Trophoblast cell (in vitro differentiated cells and primary cell): ENCODE measurements around the gene ZNF784.

ENCODE experiments used
- DNase-seq, 2 donors: peaks; one replicate each; pipeline ENCODE4 v3.0.0-alpha.2; 2016
- H2AFZ ChIP-seq: 2 replicates; pipeline ENCODE4 v1.6.1; 2013; ENCODE audit warnings: low read length, moderate library complexity, mild to moderate bottlenecking; ENCODE audit not compliant: insufficient read depth, poor library complexity
- H2AK5ac ChIP-seq: 2 replicates; pipeline ENCODE4 v1.6.1; 2013; ENCODE audit warnings: mild to moderate bottlenecking, low read length
- H2BK120ac ChIP-seq: 2 replicates; pipeline ENCODE4 v1.6.1; 2013; ENCODE audit warnings: low read length, mild to moderate bottlenecking, moderate library complexity; ENCODE audit not compliant: insufficient read depth, poor library complexity
- H2BK12ac ChIP-seq: 2 replicates; pipeline ENCODE4 v1.6.1; 2013; ENCODE audit warnings: mild to moderate bottlenecking, low read length, moderate library complexity
- H2BK5ac ChIP-seq: 2 replicates; pipeline ENCODE4 v1.6.1; 2013; ENCODE audit warnings: low read length, low read depth, moderate library complexity, mild to moderate bottlenecking; ENCODE audit not compliant: poor library complexity
- H3K14ac ChIP-seq: 2 replicates; pipeline ENCODE4 v1.6.1; 2013; ENCODE audit warnings: mild to moderate bottlenecking, low read length
- H3K18ac ChIP-seq: 2 replicates; pipeline ENCODE4 v1.6.1; 2013; ENCODE audit warnings: mild to moderate bottlenecking, low read length
- H3K23ac ChIP-seq: 2 replicates; pipeline ENCODE4 v1.6.1; 2013; ENCODE audit warnings: low read length
- H3K27ac ChIP-seq: 2 replicates; pipeline ENCODE4 v1.5.1; 2013; ENCODE audit warnings: low read depth, mild to moderate bottlenecking, inconsistent platforms, low read length, moderate library complexity
- H3K27me3 ChIP-seq: 2 replicates; pipeline ENCODE4 v1.6.1; 2013; ENCODE audit warnings: inconsistent platforms, mild to moderate bottlenecking, low read length, moderate library complexity; ENCODE audit not compliant: insufficient read depth
- H3K36me3 ChIP-seq, 2 experiments: 1 replicate in 1 of 2; 2 replicates in 1 of 2; pipeline ENCODE4 v1.6.1; 2013; ENCODE audit warnings: low read length in 2 of 2, mild to moderate bottlenecking in 2 of 2, moderate library complexity in 1 of 2; ENCODE audit not compliant: insufficient read depth in 2 of 2, control insufficient read depth in 1 of 2
- H3K4ac ChIP-seq: 2 replicates; pipeline ENCODE4 v1.6.1; 2013; ENCODE audit warnings: low read depth, mild to moderate bottlenecking, low read length, moderate library complexity
- H3K4me1 ChIP-seq, 2 experiments: 1 replicate in 1 of 2; 2 replicates in 1 of 2; pipeline ENCODE4 v1.6.1; 2013; ENCODE audit warnings: low read length in 2 of 2, mild to moderate bottlenecking in 2 of 2, moderate library complexity in 1 of 2; ENCODE audit not compliant: insufficient read depth in 2 of 2, control insufficient read depth in 1 of 2
- H3K4me2 ChIP-seq: 2 replicates; pipeline ENCODE4 v1.6.1; 2013; ENCODE audit warnings: inconsistent platforms, mild to moderate bottlenecking, low read length, moderate library complexity
- H3K4me3 ChIP-seq: 2 replicates; pipeline ENCODE4 v1.5.1; 2013; ENCODE audit warnings: mild to moderate bottlenecking, low read depth, low read length, inconsistent platforms
- H3K79me1 ChIP-seq: one replicate; pipeline ENCODE4 v1.6.1; 2013; ENCODE audit warnings: low read length
- H3K79me2 ChIP-seq: 2 replicates; pipeline ENCODE4 v1.6.1; 2013; ENCODE audit warnings: low read length, mild to moderate bottlenecking; ENCODE audit not compliant: control insufficient read depth, insufficient read depth, poor library complexity
- H3K9ac ChIP-seq: 2 replicates; pipeline ENCODE4 v1.6.1; 2013; ENCODE audit warnings: mild to moderate bottlenecking, low read length
- H3K9me3 ChIP-seq: 2 replicates; pipeline ENCODE4 v1.6.1; 2013; ENCODE audit warnings: low read depth, mild to moderate bottlenecking, control low read depth, inconsistent platforms, low read length; ENCODE audit not compliant: insufficient read depth
- H4K12ac ChIP-seq: 2 replicates; pipeline ENCODE4 v1.6.1; 2013; ENCODE audit warnings: low read depth, mild to moderate bottlenecking, low read length, moderate library complexity
- H4K8ac ChIP-seq: 2 replicates; pipeline ENCODE4 v1.6.1; 2013; ENCODE audit warnings: low read depth, mild to moderate bottlenecking, low read length, moderate library complexity
- H4K91ac ChIP-seq: one replicate; pipeline ENCODE4 v1.6.1; 2013; ENCODE audit warnings: low read depth, mild to moderate bottlenecking, low read length, moderate library complexity
- WGBS: extraction: QIAGEN DNeasy Blood & Tissue Kit; methylation state at CpG from one replicate; pipeline ENCODE4 v1.1.7; 2013; ENCODE audit warnings: missing lambda C conversion rate; ENCODE audit not compliant: insufficient read length, insufficient coverage; ENCODE audit errors: extremely low coverage; 5-methylcytosine and 5-hydroxymethylcytosine counted together

The ZNF784 gene

GRCh38 chr19:55655648-55656040 is 31.3 kb upstream of the ZNF784 start:
- H4K91ac ChIP-seq: peak overlapping the region; percentile 100
- H3K79me2 ChIP-seq: peaks cover 48% of the 10 kb centered on the region
- H3K36me3 ChIP-seq: peaks cover 35 to 45% of the 10 kb centered on the region in 2 experiments
- no peak overlapping the region for H2AFZ ChIP-seq
- peak overlapping the region; percentile 44 for H4K8ac ChIP-seq
- peak overlapping the region; percentile 91 for H3K4me2 ChIP-seq
- peak overlapping the region; percentile 99 for H2BK5ac ChIP-seq
- DNase-seq: no peak
- peaks cover 3 to 10% of the 10 kb centered on the region in 2 experiments for H3K4me1 ChIP-seq
- peak overlapping the region; percentile 7 for H4K12ac ChIP-seq
- no peaks in the 10 kb centered on the region for H3K27me3 ChIP-seq
- no peak overlapping the region for H3K27ac ChIP-seq
- WGBS: no CpG with 5 or more reads among the region's 19 CpGs
- peaks cover 15% of the 10 kb centered on the region for H3K79me1 ChIP-seq
- peak overlapping the region; percentile 99 for H3K4ac ChIP-seq
- no peak overlapping the region for H3K18ac ChIP-seq
- H3K9me3 ChIP-seq: peaks cover 1% of the 10 kb centered on the region
- peak overlapping the region; percentile 59 for H3K14ac ChIP-seq
- peak overlapping the region; percentile 16 for H2BK120ac ChIP-seq
- peak overlapping the region; percentile 92 for H3K9ac ChIP-seq
- H2AK5ac ChIP-seq: peak overlapping the region; percentile 61
- H3K4me3 ChIP-seq: peak overlapping the region; percentile 94
- H2BK12ac ChIP-seq: no peak overlapping the region
- no peak overlapping the region for H3K23ac ChIP-seq

GRCh38 chr19:55654868-55655647 is 30.7 kb upstream of the ZNF784 start, which contains the start of gene U2AF2:
Gene U2AF2, plus strand, starts transcription at chr19:55655035. Its CDS starts 70 bp downstream, at chr19:55655105.
- Histone ChIP-seq H3K27me3 (no peaks in the 10 kb centered on the region), H3K27ac (peak within 1 kb of the TSS; percentile 99), H3K23ac (no peak within 1 kb of the TSS), H3K18ac (peak within 1 kb of the TSS; percentile 99), H2BK120ac (peak within 1 kb of the TSS; percentile 99), H3K4me1 (peaks cover 3 to 10% of the 10 kb centered on the region in 2 experiments), H3K4me2 (peak within 1 kb of the TSS; percentile 91), H3K4ac (peak within 1 kb of the TSS; percentile 99), H3K9ac (peak within 1 kb of the TSS; percentile 98), H2BK5ac (peak within 1 kb of the TSS; percentile 99), H3K9me3 (peaks cover 1% of the 10 kb centered on the region), H4K12ac (peak within 1 kb of the TSS; percentile 98), H3K79me2 (peaks cover 48% of the 10 kb centered on the region), H3K36me3 (peaks cover 34 to 42% of the 10 kb centered on the region in 2 experiments), H3K14ac (peak within 1 kb of the TSS; percentile 99), H3K79me1 (peaks cover 15% of the 10 kb centered on the region), H2AFZ (peak within 1 kb of the TSS; percentile 93), H4K8ac (peak within 1 kb of the TSS; percentile 99), H3K4me3 (peak within 1 kb of the TSS; percentile 94), H2AK5ac (peak within 1 kb of the TSS; percentile 100), H4K91ac (peak within 1 kb of the TSS; percentile 100), H2BK12ac (no peak within 1 kb of the TSS)
- peak; percentile 93 to 95 for DNase-seq
- no CpG with 5 or more reads among the region's 95 CpGs for WGBS

- H2BK120ac ChIP-seq: peak overlapping the region; percentile 98
- H2BK12ac ChIP-seq: no peak overlapping the region
- H4K12ac ChIP-seq: peak overlapping the region; percentile 95
- H3K4me2 ChIP-seq: peak overlapping the region; percentile 80
- H3K9me3 ChIP-seq: peaks cover 1% of the 10 kb centered on the region
- peak overlapping the region; percentile 81 for H2AK5ac ChIP-seq
- H3K18ac ChIP-seq: peak overlapping the region; percentile 99
- no peaks in the 10 kb centered on the region for H3K27me3 ChIP-seq
- H4K8ac ChIP-seq: peak overlapping the region; percentile 96
- H3K23ac ChIP-seq: no peak overlapping the region
- peaks cover 3 to 10% of the 10 kb centered on the region in 2 experiments for H3K4me1 ChIP-seq
- peak; percentile 100 for DNase-seq
- H3K4me3 ChIP-seq: peak overlapping the region; percentile 85
- peak overlapping the region; percentile 98 for H3K9ac ChIP-seq
- H3K27ac ChIP-seq: peak overlapping the region; percentile 99
- peaks cover 34 to 38% of the 10 kb centered on the region in 2 experiments for H3K36me3 ChIP-seq
- peak overlapping the region; percentile 90 for H2AFZ ChIP-seq
- WGBS: no CpG with 5 or more reads among the region's 52 CpGs
- peaks cover 44% of the 10 kb centered on the region for H3K79me2 ChIP-seq
- peak overlapping the region; percentile 94 for H3K4ac ChIP-seq
- H3K14ac ChIP-seq: peak overlapping the region; percentile 99
- peak overlapping the region; percentile 96 for H4K91ac ChIP-seq
- peaks cover 15% of the 10 kb centered on the region for H3K79me1 ChIP-seq
- H2BK5ac ChIP-seq: peak overlapping the region; percentile 98
These were observed 30.0 kb upstream of the ZNF784 start for GRCh38 chr19:55654323-55654867.

GRCh38 chr19:55653651-55654322 is 29.4 kb upstream of the ZNF784 start:
- peak overlapping the region; percentile 86 for H3K9ac ChIP-seq
- peak overlapping the region; percentile 57 for H3K14ac ChIP-seq
- peak overlapping the region; percentile 99 for H3K27ac ChIP-seq
- no peak overlapping the region for H2AK5ac ChIP-seq
- H3K36me3 ChIP-seq: peaks cover 29 to 34% of the 10 kb centered on the region in 2 experiments
- peak overlapping the region; percentile 85 for H3K4me3 ChIP-seq
- peak overlapping the region; percentile 80 for H3K4me2 ChIP-seq
- H2AFZ ChIP-seq: peak overlapping the region; percentile 14
- peak overlapping the region; percentile 79 for H4K12ac ChIP-seq
- peak; percentile 100 for DNase-seq
- H4K8ac ChIP-seq: peak overlapping the region; percentile 93
- peak overlapping the region; percentile 41 for H3K18ac ChIP-seq
- H3K27me3 ChIP-seq: no peaks in the 10 kb centered on the region
- H3K4ac ChIP-seq: no peak overlapping the region
- peaks cover 1% of the 10 kb centered on the region for H3K9me3 ChIP-seq
- H4K91ac ChIP-seq: peak overlapping the region; percentile 64
- peak overlapping the region; percentile 53 for H2BK5ac ChIP-seq
- WGBS: no CpG with 5 or more reads among the region's 57 CpGs
- no peak overlapping the region for H3K23ac ChIP-seq
- H3K79me2 ChIP-seq: peaks cover 38% of the 10 kb centered on the region
- H2BK12ac ChIP-seq: no peak overlapping the region
- peaks cover 15% of the 10 kb centered on the region for H3K79me1 ChIP-seq
- H3K4me1 ChIP-seq: peaks cover 3 to 12% of the 10 kb centered on the region in 2 experiments
- H2BK120ac ChIP-seq: peak overlapping the region; percentile 62
